Measurements from ENCODE around the gene SH2D4B. TPM values are rescaled to one million over a fixed set of nuclear protein-coding genes. Genes with fewer than 3 reads are reported as not detected.

SH2D4B gene
- total and polyA plus RNA-seq, 2 donors (not counting 3 experiments of a cell fraction or from before 2014, with no cell fraction given): not detected

DNA sequence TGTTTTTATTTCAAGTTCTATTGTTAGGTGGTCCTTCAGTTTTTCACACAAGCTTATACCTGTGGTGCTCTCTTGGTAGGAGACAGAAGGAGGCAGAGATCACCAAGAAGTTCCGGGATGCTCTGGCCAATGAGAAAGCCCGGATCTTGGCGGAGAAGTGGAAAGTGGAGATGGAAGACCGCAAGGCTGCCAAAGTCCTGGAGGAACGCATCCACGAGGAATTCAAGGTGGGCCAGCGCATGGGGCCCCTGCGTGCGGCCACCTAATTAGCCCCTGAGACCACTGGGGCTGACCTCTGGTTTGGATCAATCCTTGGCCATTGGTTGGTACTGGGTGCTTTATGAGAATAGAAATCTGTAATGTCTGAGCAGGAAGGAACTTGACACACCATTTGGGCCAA, 33.6 kb downstream of the SH2D4B start:
- CTCF ChIA-PET: no interaction called here

DNA sequence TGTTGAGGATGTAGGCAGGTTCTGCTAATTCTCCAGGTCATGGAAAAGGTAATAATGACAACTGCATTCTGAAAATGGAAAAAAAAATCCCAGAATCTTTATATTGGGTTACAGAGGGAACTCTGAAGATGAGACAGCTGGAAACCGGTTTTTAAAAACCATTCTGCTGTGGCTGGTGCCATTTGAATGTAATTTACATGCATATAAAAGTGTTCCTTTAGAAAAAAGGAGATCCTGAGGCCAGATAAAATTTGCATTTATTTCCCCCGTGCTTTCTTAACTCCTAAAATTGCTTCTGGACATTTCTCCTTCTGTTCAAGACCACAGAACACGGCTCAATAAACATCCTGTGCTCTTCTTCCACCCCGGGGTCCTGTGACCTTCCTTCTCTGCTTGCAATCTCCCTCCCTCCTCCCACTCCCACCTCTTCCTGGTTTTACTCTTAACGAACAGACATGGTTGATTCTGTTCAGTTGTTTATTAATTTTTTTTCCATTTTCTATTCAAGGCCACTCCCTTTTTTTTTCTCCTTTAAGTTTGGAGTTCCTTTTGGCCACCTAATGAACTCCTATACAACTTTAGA, 41.6 kb downstream of the SH2D4B start:
- no TSS peak for BruUV-seq (replicated peaks)

More for the DNA sequence above, 33.6 kb downstream of the SH2D4B start:
- FAIRE-seq: no peak
- no peak overlapping the region for H3K4me3 ChIP-seq (replicated peaks in 1 of 3; ENCODE audit: insufficient read depth in 1 of 3, low read depth in 1 of 3, low read length in 3 of 3)
- H3K4me1 ChIP-seq (ENCODE audit: control insufficient read depth, extremely low read depth, insufficient read depth, low read length): no peaks in the 10 kb centered on the region
- no peak overlapping the region for H2AFZ ChIP-seq (ENCODE audit: low read depth, low read length)
- no peaks in the 10 kb centered on the region for H3K9me3 ChIP-seq (replicated peaks; ENCODE audit: control insufficient read depth, insufficient read depth, low read length)
- TF ChIP-seq FOS (IDR thresholded peaks at IDR 0.05; ENCODE audit: borderline replicate concordance, insufficient read depth, low read length): no peak
- TF ChIP-seq, protein P1, sequence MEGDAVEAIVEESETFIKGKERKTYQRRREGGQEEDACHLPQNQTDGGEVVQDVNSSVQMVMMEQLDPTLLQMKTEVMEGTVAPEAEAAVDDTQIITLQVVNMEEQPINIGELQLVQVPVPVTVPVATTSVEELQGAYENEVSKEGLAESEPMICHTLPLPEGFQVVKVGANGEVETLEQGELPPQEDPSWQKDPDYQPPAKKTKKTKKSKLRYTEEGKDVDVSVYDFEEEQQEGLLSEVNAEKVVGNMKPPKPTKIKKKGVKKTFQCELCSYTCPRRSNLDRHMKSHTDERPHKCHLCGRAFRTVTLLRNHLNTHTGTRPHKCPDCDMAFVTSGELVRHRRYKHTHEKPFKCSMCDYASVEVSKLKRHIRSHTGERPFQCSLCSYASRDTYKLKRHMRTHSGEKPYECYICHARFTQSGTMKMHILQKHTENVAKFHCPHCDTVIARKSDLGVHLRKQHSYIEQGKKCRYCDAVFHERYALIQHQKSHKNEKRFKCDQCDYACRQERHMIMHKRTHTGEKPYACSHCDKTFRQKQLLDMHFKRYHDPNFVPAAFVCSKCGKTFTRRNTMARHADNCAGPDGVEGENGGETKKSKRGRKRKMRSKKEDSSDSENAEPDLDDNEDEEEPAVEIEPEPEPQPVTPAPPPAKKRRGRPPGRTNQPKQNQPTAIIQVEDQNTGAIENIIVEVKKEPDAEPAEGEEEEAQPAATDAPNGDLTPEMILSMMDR (IDR thresholded peaks at IDR 0.05; ENCODE audit: extremely low read depth in 1 of 2, insufficient read depth in 1 of 2, low read depth in 1 of 2, low read length in 2 of 2): no peak
- TF ChIP-seq POLR2AphosphoS5 (IDR thresholded peaks at IDR 0.05; ENCODE audit: insufficient read depth, low read depth, low read length): no peak
- dilution Hi-C loops (cut with MboI; ENCODE audit: extremely low pct_ligation_motif_present, low sequenced_read_pairs) (no loop called here), intact Hi-C loops (cut with micrococcal nuclease) (no loop called here)
- no peaks in the 10 kb centered on the region for H3K9me1 ChIP-seq (replicated peaks; ENCODE audit: control insufficient read depth, extremely low read depth, insufficient read depth, low read length)
- no peaks in the 10 kb centered on the region for H3K36me3 ChIP-seq (ENCODE audit: control insufficient read depth in 2 of 2, extremely low read depth in 1 of 2, insufficient read depth in 2 of 2, low read length in 2 of 2)
- H4K20me1 ChIP-seq (replicated peaks; ENCODE audit: control insufficient read depth, extremely low read depth, insufficient read depth, low read length): no peaks in the 10 kb centered on the region
- H3K27ac ChIP-seq (ENCODE audit: insufficient read depth, low read depth, low read length): no peak overlapping the region
- BruUV-seq (replicated peaks): no TSS peak
- H3K27me3 ChIP-seq (ENCODE audit: control insufficient read depth in 2 of 2, insufficient read depth in 2 of 2, low read length in 2 of 2): peaks cover 5% of the 10 kb centered on the region in 2 experiments
- POLR2A ChIA-PET: no interaction called here
- no peaks in the 10 kb centered on the region for H3K79me2 ChIP-seq (ENCODE audit: control insufficient read depth, insufficient read depth, low read length)
- H3K9ac ChIP-seq (replicated peaks; ENCODE audit: extremely low read depth, insufficient read depth, low read length): no peak overlapping the region
- DNase-seq (ENCODE audit: low read depth, low spot score): no peak
- H3K4me2 ChIP-seq (ENCODE audit: insufficient read depth, low read length): no peak overlapping the region

More for the DNA sequence above, 41.6 kb downstream of the SH2D4B start:
- TF ChIP-seq JUN (IDR thresholded peaks at IDR 0.05; ENCODE audit: borderline replicate concordance, insufficient read depth, insufficient read length, low read depth): no peak
- no peak for TF ChIP-seq FOS (IDR thresholded peaks at IDR 0.05; ENCODE audit: borderline replicate concordance, insufficient read depth, low read length)
- no peak for TF ChIP-seq POLR2AphosphoS5 (IDR thresholded peaks at IDR 0.05; ENCODE audit: insufficient read depth, low read depth, low read length)
- TF ChIP-seq, protein P2, sequence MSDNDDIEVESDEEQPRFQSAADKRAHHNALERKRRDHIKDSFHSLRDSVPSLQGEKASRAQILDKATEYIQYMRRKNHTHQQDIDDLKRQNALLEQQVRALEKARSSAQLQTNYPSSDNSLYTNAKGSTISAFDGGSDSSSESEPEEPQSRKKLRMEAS (IDR thresholded peaks at IDR 0.05; ENCODE audit: insufficient read depth, insufficient read length): no peak
- TF ChIP-seq, protein P1 (IDR thresholded peaks at IDR 0.05; ENCODE audit: extremely low read depth in 1 of 2, insufficient read depth in 1 of 2, low read depth in 1 of 2, low read length in 2 of 2): no peak
- TF ChIP-seq GATA2 (IDR thresholded peaks at IDR 0.05; ENCODE audit: insufficient read depth, insufficient read length, low read depth, low read length): no peak
- TF ChIP-seq EZH2 (IDR thresholded peaks at IDR 0.05; ENCODE audit: borderline replicate concordance, low read depth, low read length, severe bottlenecking): no peak
- TF ChIP-seq MYC (IDR thresholded peaks at IDR 0.05; ENCODE audit: low read depth, low read length): no peak
- no peak for TF ChIP-seq POLR2A (IDR thresholded peaks at IDR 0.05; ENCODE audit: low read depth, low read length)
- dilution Hi-C loops (cut with MboI; ENCODE audit: extremely low pct_ligation_motif_present, low sequenced_read_pairs): no loop called here
- CTCF ChIA-PET: interaction anchor here (0.8 to 1.8 kb wide), 3 partner anchors 17 to 135 kb away, joined by 3 to 8 read pairs (median 4); no protein-coding TSS in a partner anchor
- intact Hi-C loops (cut with micrococcal nuclease): no loop called here
- H4K20me1 ChIP-seq (replicated peaks; ENCODE audit: control insufficient read depth, extremely low read depth, insufficient read depth, low read length): no peaks in the 10 kb centered on the region
- POLR2A ChIA-PET: no interaction called here
- H3K27me3 ChIP-seq (ENCODE audit: control insufficient read depth in 2 of 2, insufficient read depth in 2 of 2, low read length in 2 of 2): peaks cover 8 to 11% of the 10 kb centered on the region in 2 experiments
- H3K79me2 ChIP-seq (ENCODE audit: control insufficient read depth, insufficient read depth, low read length): no peaks in the 10 kb centered on the region
- H3K9me1 ChIP-seq (replicated peaks; ENCODE audit: control insufficient read depth, extremely low read depth, insufficient read depth, low read length): no peaks in the 10 kb centered on the region
- H3K4me2 ChIP-seq (ENCODE audit: insufficient read depth, low read length): no peak overlapping the region
- no peaks in the 10 kb centered on the region for H3K36me3 ChIP-seq (ENCODE audit: control insufficient read depth in 2 of 2, extremely low read depth in 1 of 2, insufficient read depth in 2 of 2, low read length in 2 of 2)
- H3K9me3 ChIP-seq (replicated peaks; ENCODE audit: control insufficient read depth, insufficient read depth, low read length): no peaks in the 10 kb centered on the region
- no peak overlapping the region for H3K9ac ChIP-seq (replicated peaks; ENCODE audit: extremely low read depth, insufficient read depth, low read length)
- no peak overlapping the region for H2AFZ ChIP-seq (ENCODE audit: low read depth, low read length)
- no peak overlapping the region for H3K4me3 ChIP-seq (replicated peaks in 1 of 3; ENCODE audit: insufficient read depth in 1 of 3, low read depth in 1 of 3, low read length in 3 of 3)
- H3K4me1 ChIP-seq (ENCODE audit: control insufficient read depth, extremely low read depth, insufficient read depth, low read length): no peaks in the 10 kb centered on the region
- DNase-seq (ENCODE audit: low read depth, low spot score) (no peak), FAIRE-seq (no peak)
- no peak overlapping the region for H3K27ac ChIP-seq (ENCODE audit: insufficient read depth, low read depth, low read length)

Data from endothelial cell of umbilical vein (primary cell).